B cell (primary cell): ENCODE data around the gene DOP1B.

Source experiments
- EZH2 ChIP-seq: IDR thresholded peaks from 2 replicates; pipeline ENCODE4 v1.6.1; 2012; ENCODE audit warnings: borderline replicate concordance, low read depth, mild to moderate bottlenecking, moderate library complexity, low read length; ENCODE audit not compliant: insufficient read depth, poor library complexity, severe bottlenecking
- TF ChIP-seq, protein P1 (sequence below): fragments of 200-600 bp; IDR thresholded peaks from one replicate; pipeline ENCODE4 v1.8.0; 2022; ENCODE audit warnings: antibody characterized with exemption, mild to moderate bottlenecking

DNA sequence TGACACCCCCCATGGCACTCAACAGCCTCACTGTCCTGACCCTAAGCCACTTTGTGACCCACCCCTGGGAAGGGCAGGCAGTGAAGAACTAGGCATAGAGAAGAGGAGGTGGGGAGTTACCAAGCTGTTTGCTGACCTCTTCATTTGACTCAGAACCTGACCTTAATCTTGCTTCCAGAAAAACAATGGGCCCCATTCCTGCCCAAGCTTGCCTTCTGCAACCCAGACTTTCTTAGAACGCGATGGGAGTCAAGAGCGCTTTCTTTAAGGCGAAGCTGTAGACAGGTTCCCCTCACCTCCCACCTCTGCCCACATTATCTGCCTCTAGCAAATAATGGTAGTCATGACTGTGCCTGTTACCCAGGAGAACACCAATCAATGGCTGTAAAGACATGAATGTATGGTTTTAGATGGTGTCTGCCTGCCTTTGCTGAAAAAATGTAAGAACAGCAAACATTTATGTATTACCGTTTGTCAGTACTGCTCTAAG lies 30.0 kb upstream of the DOP1B start:
- TF ChIP-seq, protein P1, sequence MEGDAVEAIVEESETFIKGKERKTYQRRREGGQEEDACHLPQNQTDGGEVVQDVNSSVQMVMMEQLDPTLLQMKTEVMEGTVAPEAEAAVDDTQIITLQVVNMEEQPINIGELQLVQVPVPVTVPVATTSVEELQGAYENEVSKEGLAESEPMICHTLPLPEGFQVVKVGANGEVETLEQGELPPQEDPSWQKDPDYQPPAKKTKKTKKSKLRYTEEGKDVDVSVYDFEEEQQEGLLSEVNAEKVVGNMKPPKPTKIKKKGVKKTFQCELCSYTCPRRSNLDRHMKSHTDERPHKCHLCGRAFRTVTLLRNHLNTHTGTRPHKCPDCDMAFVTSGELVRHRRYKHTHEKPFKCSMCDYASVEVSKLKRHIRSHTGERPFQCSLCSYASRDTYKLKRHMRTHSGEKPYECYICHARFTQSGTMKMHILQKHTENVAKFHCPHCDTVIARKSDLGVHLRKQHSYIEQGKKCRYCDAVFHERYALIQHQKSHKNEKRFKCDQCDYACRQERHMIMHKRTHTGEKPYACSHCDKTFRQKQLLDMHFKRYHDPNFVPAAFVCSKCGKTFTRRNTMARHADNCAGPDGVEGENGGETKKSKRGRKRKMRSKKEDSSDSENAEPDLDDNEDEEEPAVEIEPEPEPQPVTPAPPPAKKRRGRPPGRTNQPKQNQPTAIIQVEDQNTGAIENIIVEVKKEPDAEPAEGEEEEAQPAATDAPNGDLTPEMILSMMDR = no peak
- TF ChIP-seq EZH2 = no peak
